GM12878 (cell line): ENCODE results near the gene CDC34. TPM values are rescaled to one million over a fixed set of nuclear protein-coding genes. Genes with fewer than 3 reads are reported as not detected.

Experiments used
- BCLAF1 ChIP-seq: fragments of 450-650 bp; IDR thresholded peaks from 2 replicates; pipeline ENCODE4 v1.6.1; 2017; ENCODE audit warnings: antibody characterized with exemption, mild to moderate bottlenecking, moderate library complexity
- CHD4 ChIP-seq: fragments of 200-600 bp; sonication (generic); IDR thresholded peaks from 2 replicates; pipeline ENCODE4 v1.6.1; 2016; ENCODE audit warnings: mild to moderate bottlenecking
- E2F4 ChIP-seq: IDR thresholded peaks from 2 replicates; pipeline ENCODE4 v1.6.1; 2012; ENCODE audit warnings: low read depth, low read length, improper control_type of control experiment
- ESRRA ChIP-seq: IDR thresholded peaks from 2 replicates; pipeline ENCODE4 v1.6.1; 2012; ENCODE audit warnings: mild to moderate bottlenecking, low read length, improper control_type of control experiment
- IRF3 ChIP-seq: fragments of 450-650 bp; IDR thresholded peaks from 2 replicates; pipeline ENCODE4 v1.6.1; 2014; ENCODE audit warnings: mild to moderate bottlenecking
- KDM1A ChIP-seq: fragments of 200-600 bp; sonication (generic); IDR thresholded peaks from 2 replicates; pipeline ENCODE4 v1.6.1; 2016; ENCODE audit warnings: borderline replicate concordance
- NFXL1 ChIP-seq: fragments of 450-650 bp; IDR thresholded peaks from 2 replicates; pipeline ENCODE4 v1.6.1; 2017; ENCODE audit warnings: antibody characterized with exemption, mild to moderate bottlenecking, borderline replicate concordance
- PBX3 ChIP-seq: IDR thresholded peaks from 2 replicates; pipeline ENCODE4 v1.6.1; 2011; ENCODE audit warnings: mild to moderate bottlenecking, low read depth, low read length, moderate library complexity; ENCODE audit not compliant: insufficient replicate concordance
- USF2 ChIP-seq: IDR thresholded peaks from 2 replicates; pipeline ENCODE4 v1.6.1; 2011; ENCODE audit warnings: low read depth, low read length, improper control_type of control experiment, borderline replicate concordance
- ZNF687 ChIP-seq: fragments of 450-650 bp; IDR thresholded peaks from 2 replicates; pipeline ENCODE4 v1.6.1; 2017; ENCODE audit warnings: mild to moderate bottlenecking, moderate library complexity
- polyA plus RNA-seq, 11 experiments: library from polyadenylated mRNA; depleted of rRNA in 4 of 11; unstranded in 6 of 11; stranded (reverse) in 5 of 11; fragments of >200 nt; fragmentation: Nextera tagmentation in 4 of 11; fragmentation: Illumina TruSeq in 1 of 11; extraction: Ambion mirVana in 4 of 11; extraction: Trizol in 1 of 11; gene quantifications; 1 replicate in 1 of 11; 2 replicates in 10 of 11; pipeline versions ENCODE4 v1.2.1 to v1.2.3, GENCODE V29; 2011 to 2016; ENCODE audit warnings: inconsistent platforms in 2 of 11, missing spikeins in 2 of 11, low read depth in 1 of 11
- total RNA-seq, 4 experiments: library from RNA; depleted of rRNA in 3 of 4; stranded (reverse); fragments of >200 nt in 3 of 4; fragmentation: Illumina TruSeq in 1 of 4; extraction: Trizol in 1 of 4; gene quantifications; 2 replicates each; pipeline versions ENCODE4 v1.2.1 to v1.2.3, GENCODE V29; 2013 to 2021

The CDC34 gene
- total and polyA plus RNA-seq, 10 of the 15 experiments (the other 5 are each of a cell fraction or from before 2014, with no cell fraction given): 0.31 to 48.9 (median 28.5) TPM

GRCh38 chr19:488505-489417 is 42.8 kb upstream of the CDC34 start (continued):
- TF ChIP-seq IRF3 (no peak), ESRRA (peak; percentile 47; the same call in 1 of the 2 replicates), CHD4 (no peak), BCLAF1 (0 out of 2 replicates have a peak, but pooled peaks have one; percentile 29), E2F4 (0 out of 2 replicates have a peak, but pooled peaks have one; percentile 67), KDM1A (no peak), ZNF687 (peak; percentile 68), USF2 (no peak), PBX3 (no peak), NFXL1 (0 out of 2 replicates have a peak, but pooled peaks have one; percentile 29)
